ENCODE data around the gene SULT1C4.

DNA sequence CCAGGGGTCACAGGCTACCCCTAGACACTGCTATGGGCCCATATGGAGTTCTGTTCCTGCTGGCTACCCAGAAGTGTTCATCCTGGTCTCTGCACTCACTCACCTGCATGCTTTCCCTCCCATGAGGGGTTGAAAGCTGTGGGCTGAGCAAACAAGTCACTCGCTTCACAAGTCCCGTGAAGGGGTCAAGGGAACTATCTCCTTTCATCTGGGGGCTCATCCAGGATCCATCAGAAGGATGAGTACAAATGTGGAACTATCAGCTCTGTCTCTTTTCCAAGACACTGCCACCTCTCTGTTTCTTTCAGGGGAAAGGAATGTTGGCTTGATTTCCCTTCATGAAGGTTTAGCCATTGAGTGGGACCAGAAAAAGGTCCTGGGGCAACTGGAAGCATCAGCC, 21.7 kb downstream of the SULT1C4 start:
- TF ChIP-seq, protein P1, sequence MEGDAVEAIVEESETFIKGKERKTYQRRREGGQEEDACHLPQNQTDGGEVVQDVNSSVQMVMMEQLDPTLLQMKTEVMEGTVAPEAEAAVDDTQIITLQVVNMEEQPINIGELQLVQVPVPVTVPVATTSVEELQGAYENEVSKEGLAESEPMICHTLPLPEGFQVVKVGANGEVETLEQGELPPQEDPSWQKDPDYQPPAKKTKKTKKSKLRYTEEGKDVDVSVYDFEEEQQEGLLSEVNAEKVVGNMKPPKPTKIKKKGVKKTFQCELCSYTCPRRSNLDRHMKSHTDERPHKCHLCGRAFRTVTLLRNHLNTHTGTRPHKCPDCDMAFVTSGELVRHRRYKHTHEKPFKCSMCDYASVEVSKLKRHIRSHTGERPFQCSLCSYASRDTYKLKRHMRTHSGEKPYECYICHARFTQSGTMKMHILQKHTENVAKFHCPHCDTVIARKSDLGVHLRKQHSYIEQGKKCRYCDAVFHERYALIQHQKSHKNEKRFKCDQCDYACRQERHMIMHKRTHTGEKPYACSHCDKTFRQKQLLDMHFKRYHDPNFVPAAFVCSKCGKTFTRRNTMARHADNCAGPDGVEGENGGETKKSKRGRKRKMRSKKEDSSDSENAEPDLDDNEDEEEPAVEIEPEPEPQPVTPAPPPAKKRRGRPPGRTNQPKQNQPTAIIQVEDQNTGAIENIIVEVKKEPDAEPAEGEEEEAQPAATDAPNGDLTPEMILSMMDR (IDR thresholded peaks at IDR 0.05 in 4 of 5, conservative IDR thresholded peaks at IDR 0.05 in 1 of 5) = no peak
- TF ChIP-seq POLR2A (IDR thresholded peaks at IDR 0.05) = no peak

Measured in gastrocnemius medialis (tissue), 4 donors.